Measurements from ENCODE around the gene MFN2.

DNA sequence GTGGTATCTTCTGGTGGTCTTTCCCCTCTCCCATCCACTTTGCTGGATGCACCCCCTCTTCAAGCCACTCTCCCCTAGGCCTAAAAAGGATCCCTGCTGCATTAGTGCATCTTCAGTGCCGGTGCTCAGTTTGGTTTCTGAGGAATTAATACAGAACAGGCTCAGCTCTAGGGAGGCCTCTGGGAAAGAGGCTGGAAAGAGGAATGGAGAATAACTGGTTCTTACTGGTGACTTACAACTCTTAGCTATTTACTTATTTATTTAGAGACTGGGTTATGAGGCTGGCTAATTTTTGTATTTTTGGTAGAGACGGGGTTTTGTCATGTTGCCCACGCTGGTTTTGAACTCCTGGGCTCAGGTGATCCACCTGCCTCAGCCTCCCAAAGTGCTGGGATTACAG lies 19.0 kb downstream of the MFN2 start:
- TF ChIP-seq, protein P1, sequence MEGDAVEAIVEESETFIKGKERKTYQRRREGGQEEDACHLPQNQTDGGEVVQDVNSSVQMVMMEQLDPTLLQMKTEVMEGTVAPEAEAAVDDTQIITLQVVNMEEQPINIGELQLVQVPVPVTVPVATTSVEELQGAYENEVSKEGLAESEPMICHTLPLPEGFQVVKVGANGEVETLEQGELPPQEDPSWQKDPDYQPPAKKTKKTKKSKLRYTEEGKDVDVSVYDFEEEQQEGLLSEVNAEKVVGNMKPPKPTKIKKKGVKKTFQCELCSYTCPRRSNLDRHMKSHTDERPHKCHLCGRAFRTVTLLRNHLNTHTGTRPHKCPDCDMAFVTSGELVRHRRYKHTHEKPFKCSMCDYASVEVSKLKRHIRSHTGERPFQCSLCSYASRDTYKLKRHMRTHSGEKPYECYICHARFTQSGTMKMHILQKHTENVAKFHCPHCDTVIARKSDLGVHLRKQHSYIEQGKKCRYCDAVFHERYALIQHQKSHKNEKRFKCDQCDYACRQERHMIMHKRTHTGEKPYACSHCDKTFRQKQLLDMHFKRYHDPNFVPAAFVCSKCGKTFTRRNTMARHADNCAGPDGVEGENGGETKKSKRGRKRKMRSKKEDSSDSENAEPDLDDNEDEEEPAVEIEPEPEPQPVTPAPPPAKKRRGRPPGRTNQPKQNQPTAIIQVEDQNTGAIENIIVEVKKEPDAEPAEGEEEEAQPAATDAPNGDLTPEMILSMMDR (IDR thresholded peaks at IDR 0.05): no peak
- TF ChIP-seq TEAD4 (IDR thresholded peaks at IDR 0.05; ENCODE audit: borderline replicate concordance, insufficient read depth): no peak
- TF ChIP-seq CHD2 (IDR thresholded peaks at IDR 0.05; ENCODE audit: low read length, partially characterized antibody): no peak
- no peak for TF ChIP-seq FOSL2 (IDR thresholded peaks at IDR 0.05; ENCODE audit: borderline replicate concordance, low read depth)
- TF ChIP-seq USF1 (IDR thresholded peaks at IDR 0.05; ENCODE audit: borderline replicate concordance, low read depth): no peak
- no peak for TF ChIP-seq RFX5 (IDR thresholded peaks at IDR 0.05; ENCODE audit: low read length)
- TF ChIP-seq SMC3 (IDR thresholded peaks at IDR 0.05; ENCODE audit: low read depth, low read length): no peak
- TF ChIP-seq POLR2AphosphoS5 (IDR thresholded peaks at IDR 0.05; ENCODE audit: low read depth, low read length): no peak
- no peak for TF ChIP-seq NFIC (IDR thresholded peaks at IDR 0.05; ENCODE audit: borderline replicate concordance)
- TF ChIP-seq RAD21 (IDR thresholded peaks at IDR 0.05; ENCODE audit: low read length): no peak
- no peak for TF ChIP-seq GABPA (IDR thresholded peaks at IDR 0.05; ENCODE audit: low read depth)

All from SK-N-SH (cell line).